HepG2 (cell line): ENCODE results near the gene SMOC1. TPM values are rescaled to one million over a fixed set of nuclear protein-coding genes. Genes with fewer than 3 reads are reported as not detected.

Experiments
- ATAC-seq: fragments of 200-7000 bp; cut with Tn5 transposase; 3 replicates; pipeline ENCODE4 v1.9.1; 2020; ENCODE audit warnings: mild to moderate bottlenecking, moderate library complexity
- BruUV-seq: library from RNA; stranded (reverse); fragments of 400-500 nt; replicated peaks from 2 replicates; lab custom pipeline; 2021; lab: Mats Ljungman, UMichigan
- CTCF ChIA-PET: fragments of 300-600 bp; formaldehyde crosslinking; extraction: SDS; loops from one replicate; lab custom pipeline; 2021; ENCODE audit warnings: low total read pairs, inconsistent platforms, low intra/inter-chr PET ratio; lab: Yijun Ruan, JAX
- POLR2A ChIA-PET: fragments of 350-600 bp; sonication (Branson Sonifier 250); formaldehyde crosslinking; loops from one replicate; lab custom pipeline; 2020; ENCODE audit warnings: antibody characterized with exemption, inconsistent platforms; lab: Yijun Ruan, JAX
- DNase-seq: peaks from one replicate; pipeline ENCODE4 v3.0.0-alpha.2; 2015; ENCODE audit warnings: low spot score
- FAIRE-seq: peaks from 3 replicates; lab custom pipeline; 2011; peaks lifted over from hg19 to GRCh38; lab: Jason Lieb, UNC
- H2AFZ ChIP-seq: one replicate; pipeline ENCODE4 v1.6.1; 2011; ENCODE audit warnings: low read length, inconsistent platforms
- H3K27ac ChIP-seq: fragments of 300-600 bp; 3 replicates; pipeline ENCODE4 v1.8.0; 2011; ENCODE audit warnings: mixed run types, mild to moderate bottlenecking, mixed read lengths, low read length, inconsistent platforms; ENCODE audit not compliant: insufficient read depth; ENCODE audit errors: extremely low read length
- H3K27me3 ChIP-seq, 2 experiments: fragments of 200-600 bp in 1 of 2; 2 replicates in 1 of 2; 3 replicates in 1 of 2; pipeline versions ENCODE4 v1.6.0 to v1.8.0; 2011; ENCODE audit warnings: low read length in 2 of 2, mild to moderate bottlenecking in 2 of 2, moderate library complexity in 2 of 2, inconsistent platforms in 1 of 2; ENCODE audit not compliant: insufficient read depth in 2 of 2, control insufficient read depth in 1 of 2
- H3K36me3 ChIP-seq, 2 experiments: fragments of 200-600 bp in 1 of 2; replicated peaks in 1 of 2; 2 replicates in 1 of 2; 3 replicates in 1 of 2; pipeline versions ENCODE4 v1.5.1 to v1.8.0; 2011; ENCODE audit warnings: low read length in 2 of 2, inconsistent platforms in 1 of 2; ENCODE audit not compliant: insufficient read depth in 2 of 2, control insufficient read depth in 1 of 2
- H3K4me1 ChIP-seq: 2 replicates; pipeline ENCODE4 v1.5.1; 2012; ENCODE audit warnings: low read length, inconsistent platforms; ENCODE audit not compliant: insufficient read depth
- H3K4me2 ChIP-seq: 2 replicates; pipeline ENCODE4 v1.6.0; 2011; ENCODE audit warnings: low read depth, low read length, inconsistent platforms
- H3K4me3 ChIP-seq, 3 experiments: fragments of 200-600 bp in 1 of 3; sonication (generic), shearing (Covaris generic) in 1 of 3; replicated peaks in 1 of 3; 2 replicates each; pipeline ENCODE4 v1.5.1; 2011 to 2016; ENCODE audit warnings: low read length in 3 of 3, inconsistent platforms in 2 of 3, low read depth in 2 of 3, mild to moderate bottlenecking in 2 of 3, control low read depth in 1 of 3, mixed read lengths in 1 of 3; ENCODE audit not compliant: insufficient read depth in 1 of 3
- H3K79me2 ChIP-seq: one replicate; pipeline ENCODE4 v1.6.1; 2011; ENCODE audit warnings: low read length, inconsistent platforms; ENCODE audit not compliant: insufficient read depth
- H3K9ac ChIP-seq: 2 replicates; pipeline ENCODE4 v1.6.0; 2011; ENCODE audit warnings: mild to moderate bottlenecking, low read depth, low read length, inconsistent platforms; ENCODE audit not compliant: insufficient read depth
- H3K9me3 ChIP-seq: 2 replicates; pipeline ENCODE4 v1.5.1; 2012; ENCODE audit warnings: mild to moderate bottlenecking, low read length
- H4K20me1 ChIP-seq: 2 replicates; pipeline ENCODE4 v1.6.0; 2011; ENCODE audit warnings: inconsistent platforms, mild to moderate bottlenecking, low read length, moderate library complexity; ENCODE audit not compliant: insufficient read depth
- CBX2 ChIP-seq, 2 experiments: fragments of 200-600 bp in 1 of 2; sonication (generic); formaldehyde crosslinking in 1 of 2; IDR thresholded peaks; 2 replicates each; pipeline versions ENCODE4 v1.7.0 to v1.8.1; 2018 to 2022; ENCODE audit warnings: low read depth in 2 of 2, low read length in 1 of 2, mild to moderate bottlenecking in 1 of 2, missing genetic modification reagents in 1 of 2
- FOXA1 ChIP-seq, 2 experiments: fragments of 450-650 bp in 1 of 2; sonication (generic) in 1 of 2; formaldehyde crosslinking in 1 of 2; IDR thresholded peaks; 2 replicates each; pipeline versions ENCODE4 v1.4.0 to v1.6.1; 2016 to 2020; ENCODE audit warnings: missing genetic modification reagents in 1 of 2
- NR0B2 ChIP-seq: sonication (generic); formaldehyde crosslinking; IDR thresholded peaks from 2 replicates; pipeline ENCODE4 v1.4.0; 2020; ENCODE audit warnings: mild to moderate bottlenecking, missing genetic modification reagents
- POLR2AphosphoS2 ChIP-seq: IDR thresholded peaks from 2 replicates; pipeline ENCODE4 v1.6.1; 2011; ENCODE audit warnings: low read depth, low read length, improper control_type of control experiment
- REST ChIP-seq, 2 experiments: IDR thresholded peaks; 2 replicates each; pipeline ENCODE4 v1.6.1; 2011 to 2012; ENCODE audit warnings: low read length in 2 of 2, borderline replicate concordance in 1 of 2, low read depth in 1 of 2, mild to moderate bottlenecking in 1 of 2, moderate library complexity in 1 of 2
- WIZ ChIP-seq: sonication (generic); formaldehyde crosslinking; IDR thresholded peaks from 2 replicates; pipeline ENCODE4 v1.5.1; 2020; ENCODE audit warnings: mild to moderate bottlenecking, missing genetic modification reagents
- YEATS2 ChIP-seq: sonication (generic); formaldehyde crosslinking; IDR thresholded peaks from 2 replicates; pipeline ENCODE4 v1.4.0; 2020; ENCODE audit warnings: missing genetic modification reagents, borderline replicate concordance
- ZKSCAN5 ChIP-seq: sonication (generic); formaldehyde crosslinking; IDR thresholded peaks from 2 replicates; pipeline ENCODE4 v1.5.1; 2020; ENCODE audit warnings: mild to moderate bottlenecking, missing genetic modification reagents
- ZNF235 ChIP-seq: sonication (generic); formaldehyde crosslinking; IDR thresholded peaks from 2 replicates; pipeline ENCODE4 v1.8.1; 2023; ENCODE audit warnings: mild to moderate bottlenecking, missing genetic modification reagents, borderline replicate concordance
- ZNF414 ChIP-seq: sonication (generic); formaldehyde crosslinking; IDR thresholded peaks from 2 replicates; pipeline ENCODE4 v1.5.0; 2020; ENCODE audit warnings: missing genetic modification reagents
- ZNF468 ChIP-seq: sonication (generic); formaldehyde crosslinking; IDR thresholded peaks from 2 replicates; pipeline ENCODE4 v1.8.0; 2022; ENCODE audit warnings: mild to moderate bottlenecking, moderate library complexity, missing genetic modification reagents
- whole genome bisulfite sequencing: methylation state at CpG from one replicate; pipeline ENCODE4 v1.1.6; 2017; ENCODE audit warnings: low lambda C conversion rate; 5-methylcytosine and 5-hydroxymethylcytosine counted together
- in situ Hi-C: cut with HindIII; loops from 2 replicates; pipeline ENCODE4 v1.10.0; 2017; ENCODE audit warnings: low pct_unique_long_range_greater_than_20kb; ENCODE audit not compliant: extremely low pct_ligation_motif_present
- intact Hi-C: fragments of 100-400 bp; cut with micrococcal nuclease; formaldehyde crosslinking; loops from one replicate; pipeline ENCODE4 v1.10.0; 2022; ENCODE audit not compliant: unreplicated experiment
- polyA plus RNA-seq, 8 experiments: library from polyadenylated mRNA; depleted of rRNA in 3 of 8; stranded (reverse) in 7 of 8; unstranded in 1 of 8; fragments of >200 nt; fragmentation: Illumina TruSeq in 4 of 8; extraction: Trizol in 4 of 8; gene quantifications; 2 replicates each; pipeline versions ENCODE4 v1.2.1 to v1.2.3, GENCODE V29; 2011 to 2016; ENCODE audit warnings: low read depth in 4 of 8, missing spikeins in 1 of 8, mixed read lengths in 1 of 8; ENCODE audit not compliant: insufficient read depth in 1 of 8
- total RNA-seq, 5 experiments: library from RNA; depleted of rRNA; stranded (reverse); fragments of >200 nt; fragmentation: Illumina TruSeq; extraction: Trizol; gene quantifications; 2 replicates each; pipeline ENCODE4 v1.2.3, GENCODE V29; 2016; ENCODE audit warnings: low read depth in 1 of 5

The SMOC1 gene
- total and polyA plus RNA-seq, 2 of the 13 experiments (the other 11 are each of a cell fraction or from before 2014, with no cell fraction given), result 17.8 to 35.6 TPM

GRCh38 chr14:70033116-70033515, 153.9 kb downstream of the SMOC1 start:
- Histone ChIP-seq H3K9ac (no peak overlapping the region), H3K27ac (no peak overlapping the region), H3K9me3 (no peaks in the 10 kb centered on the region), H3K36me3 (peaks cover 3 to 15% of the 10 kb centered on the region in 2 experiments; a peak in 4 of 5 replicates), H3K4me3 (no peak overlapping the region)
- no TSS peak for BruUV-seq
- intact Hi-C loops, result no loop called here
- no peak for FAIRE-seq
- no peak for TF ChIP-seq ZNF235 (CRISPR knock-in tag)
- TF ChIP-seq NR0B2 (CRISPR knock-in tag), result no peak
- no peak for TF ChIP-seq ZNF414 (CRISPR knock-in tag)
- TF ChIP-seq, all 625 proteins: peak for 0
- POLR2A ChIA-PET, result interaction anchor here (1.0 kb wide), 1 partner anchor 15 kb away, joined by 4 read pairs; no protein-coding TSS in a partner anchor
- 83% methylated on average over 6 of the region's 8 CpGs for WGBS
- no peak overlapping the region for H2AFZ ChIP-seq
- H4K20me1 ChIP-seq, result no peaks in the 10 kb centered on the region
- peaks cover 17% of the 10 kb centered on the region for H3K4me1 ChIP-seq
- ATAC-seq (peak; percentile 14; the same call in 1 of the 3 replicates), DNase-seq (no peak)
- H3K79me2 ChIP-seq, result no peaks in the 10 kb centered on the region
- H3K27me3 ChIP-seq, result no peaks in the 10 kb centered on the region
- in situ Hi-C loops, result loop anchor here (5.0 kb wide), 1 partner anchor 306 kb away; no protein-coding TSS in a partner anchor
- CTCF ChIA-PET, result no interaction called here
- H3K4me2 ChIP-seq, result no peak overlapping the region

DNA sequence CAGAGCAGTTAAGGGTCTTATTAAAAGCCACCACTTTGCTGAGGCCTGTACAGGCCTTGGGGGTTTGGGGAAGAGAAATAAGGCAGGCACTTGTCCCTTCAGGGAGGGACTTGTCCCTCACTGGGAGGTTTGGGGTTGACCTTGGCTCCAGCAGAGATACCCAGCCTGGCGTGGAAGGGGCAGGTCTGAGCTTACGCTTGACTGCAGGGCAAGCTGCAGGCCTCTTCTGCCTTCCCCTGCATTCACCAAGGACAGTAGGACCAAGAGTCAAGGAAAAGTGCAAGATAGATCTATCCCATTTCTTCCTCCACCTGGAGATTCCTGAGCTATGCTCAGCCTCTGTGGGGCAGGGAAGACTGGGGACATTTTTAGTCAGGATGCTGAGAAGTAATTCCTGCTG, 154.3 kb downstream of the SMOC1 start:
- no TSS peak for BruUV-seq
- FAIRE-seq (no peak), ATAC-seq (no peak), DNase-seq (no peak)
- ChIA-PET CTCF (no interaction called here), POLR2A (no interaction called here)
- no peak overlapping the region for H3K9ac ChIP-seq
- in situ Hi-C loops (loop anchor here (5.0 kb wide), 1 partner anchor 306 kb away; no protein-coding TSS in a partner anchor), intact Hi-C loops (no loop called here)
- no peaks in the 10 kb centered on the region for H3K79me2 ChIP-seq
- no peaks in the 10 kb centered on the region for H4K20me1 ChIP-seq
- no peak overlapping the region for H3K4me3 ChIP-seq
- H3K27me3 ChIP-seq, result no peaks in the 10 kb centered on the region
- H3K4me1 ChIP-seq, result peaks cover 17% of the 10 kb centered on the region
- WGBS, result no CpG with 5 or more reads among the region's 2 CpGs
- H3K4me2 ChIP-seq, result no peak overlapping the region
- no peaks in the 10 kb centered on the region for H3K9me3 ChIP-seq
- H3K36me3 ChIP-seq, result peaks cover 3 to 13% of the 10 kb centered on the region in 2 experiments; a peak in 3 of 5 replicates
- no peak overlapping the region for H3K27ac ChIP-seq
- H2AFZ ChIP-seq, result no peak overlapping the region
- TF ChIP-seq ZKSCAN5 (CRISPR knock-in tag) (no peak), FOXA1 (IDR thresholded peaks at IDR 0.05) (no peak), FOXA1 (CRISPR knock-in tag; IDR thresholded peaks at IDR 0.05) (no peak), POLR2AphosphoS2 (no peak), CBX2 (IDR thresholded peaks at IDR 0.05; ENCODE audit: low read depth, low read length) (no peak), CBX2 (CRISPR knock-in tag; IDR thresholded peaks at IDR 0.05; ENCODE audit: low read depth) (no peak), WIZ (CRISPR knock-in tag) (no peak), REST (IDR thresholded peaks at IDR 0.05; ENCODE audit: borderline replicate concordance in 1 of 2, low read depth in 1 of 2, low read length in 2 of 2) (no peak), ZNF468 (CRISPR knock-in tag) (no peak), YEATS2 (CRISPR knock-in tag) (no peak)
